Neuron (in vitro differentiated cells): ENCODE measurements around the gene COL8A1.

ENCODE experiments used
- H2AFZ ChIP-seq: one replicate; pipeline ENCODE4 v1.6.1; 2013; ENCODE audit warnings: low read depth, mild to moderate bottlenecking, inconsistent platforms, low read length, moderate library complexity
- H3K27me3 ChIP-seq: one replicate; pipeline ENCODE4 v1.6.1; 2013; ENCODE audit warnings: low read length; ENCODE audit not compliant: insufficient read depth
- H3K36me3 ChIP-seq: one replicate; pipeline ENCODE4 v1.6.1; 2013; ENCODE audit warnings: low read length; ENCODE audit not compliant: insufficient read depth
- H3K4me1 ChIP-seq: one replicate; pipeline ENCODE4 v1.6.1; 2013; ENCODE audit warnings: low read length; ENCODE audit not compliant: insufficient read depth
- H3K4me3 ChIP-seq: 2 replicates; pipeline ENCODE4 v1.5.1; 2013; ENCODE audit warnings: mild to moderate bottlenecking, low read length, moderate library complexity
- H3K9me3 ChIP-seq: one replicate; pipeline ENCODE4 v1.6.1; 2013; ENCODE audit warnings: low read length

The COL8A1 gene

GRCh38 chr3:99686955-99687612 is 48.7 kb downstream of the COL8A1 start:
- Histone ChIP-seq H3K9me3 (no peaks in the 10 kb centered on the region), H3K4me3 (no peak overlapping the region), H2AFZ (no peak overlapping the region), H3K27me3 (no peaks in the 10 kb centered on the region), H3K4me1 (no peaks in the 10 kb centered on the region), H3K36me3 (no peaks in the 10 kb centered on the region)

- Histone ChIP-seq H3K36me3 (no peaks in the 10 kb centered on the region), H3K4me3 (no peak overlapping the region), H3K4me1 (no peaks in the 10 kb centered on the region), H3K27me3 (no peaks in the 10 kb centered on the region), H2AFZ (no peak overlapping the region), H3K9me3 (no peaks in the 10 kb centered on the region)
Observed at GRCh38 chr3:99690761-99691369, 52.5 kb downstream of the COL8A1 start.

GRCh38 chr3:99693636-99694035 is 55.2 kb downstream of the COL8A1 start:
- no peak overlapping the region for H3K4me3 ChIP-seq
- no peak overlapping the region for H2AFZ ChIP-seq
- H3K27me3 ChIP-seq: no peaks in the 10 kb centered on the region
- H3K9me3 ChIP-seq: no peaks in the 10 kb centered on the region
- no peaks in the 10 kb centered on the region for H3K36me3 ChIP-seq
- H3K4me1 ChIP-seq: no peaks in the 10 kb centered on the region

GRCh38 chr3:99696497-99696896 is 58.1 kb downstream of the COL8A1 start:
- Histone ChIP-seq H3K27me3 (no peaks in the 10 kb centered on the region), H3K4me3 (no peak overlapping the region), H2AFZ (no peak overlapping the region), H3K9me3 (no peaks in the 10 kb centered on the region), H3K36me3 (no peaks in the 10 kb centered on the region), H3K4me1 (peaks cover 6% of the 10 kb centered on the region)

- H2AFZ ChIP-seq: no peak overlapping the region
- H3K27me3 ChIP-seq: no peaks in the 10 kb centered on the region
- no peak overlapping the region for H3K4me3 ChIP-seq
- no peaks in the 10 kb centered on the region for H3K9me3 ChIP-seq
- H3K36me3 ChIP-seq: no peaks in the 10 kb centered on the region
- peaks cover 6% of the 10 kb centered on the region for H3K4me1 ChIP-seq
Observed at GRCh38 chr3:99697250-99697649, 58.9 kb downstream of the COL8A1 start.

GRCh38 chr3:99698932-99699331 is 60.5 kb downstream of the COL8A1 start:
- Histone ChIP-seq H3K36me3 (no peaks in the 10 kb centered on the region), H2AFZ (no peak overlapping the region), H3K4me3 (no peak overlapping the region), H3K4me1 (peaks cover 6% of the 10 kb centered on the region), H3K27me3 (no peaks in the 10 kb centered on the region), H3K9me3 (no peaks in the 10 kb centered on the region)

- no peaks in the 10 kb centered on the region for H3K9me3 ChIP-seq
- no peak overlapping the region for H2AFZ ChIP-seq
- H3K36me3 ChIP-seq: no peaks in the 10 kb centered on the region
- peaks cover 6% of the 10 kb centered on the region for H3K4me1 ChIP-seq
- H3K4me3 ChIP-seq: no peak overlapping the region
- no peaks in the 10 kb centered on the region for H3K27me3 ChIP-seq
Observed at GRCh38 chr3:99699841-99700240, 61.4 kb downstream of the COL8A1 start.

- Histone ChIP-seq H3K36me3 (no peaks in the 10 kb centered on the region), H3K4me3 (no peak overlapping the region), H2AFZ (no peak overlapping the region), H3K4me1 (peaks cover 6% of the 10 kb centered on the region), H3K9me3 (no peaks in the 10 kb centered on the region), H3K27me3 (no peaks in the 10 kb centered on the region)
Observed at GRCh38 chr3:99700631-99701268, 62.4 kb downstream of the COL8A1 start.

GRCh38 chr3:99702953-99703943 is 64.9 kb downstream of the COL8A1 start:
- Histone ChIP-seq H3K4me3 (no peak overlapping the region), H3K9me3 (no peaks in the 10 kb centered on the region), H3K27me3 (no peaks in the 10 kb centered on the region), H3K4me1 (peaks cover 6% of the 10 kb centered on the region), H3K36me3 (no peaks in the 10 kb centered on the region), H2AFZ (no peak overlapping the region)

GRCh38 chr3:99704417-99704816 is 66.0 kb downstream of the COL8A1 start:
- no peak overlapping the region for H3K4me3 ChIP-seq
- no peaks in the 10 kb centered on the region for H3K36me3 ChIP-seq
- no peaks in the 10 kb centered on the region for H3K9me3 ChIP-seq

GRCh38 chr3:99706410-99706809 is 68.0 kb downstream of the COL8A1 start:
- H3K4me1 ChIP-seq: no peaks in the 10 kb centered on the region
- no peaks in the 10 kb centered on the region for H3K27me3 ChIP-seq
- no peak overlapping the region for H2AFZ ChIP-seq
- H3K4me3 ChIP-seq: no peak overlapping the region
- H3K9me3 ChIP-seq: no peaks in the 10 kb centered on the region
- no peaks in the 10 kb centered on the region for H3K36me3 ChIP-seq

More at GRCh38 chr3:99704417-99704816, 66.0 kb downstream of the COL8A1 start:
- no peaks in the 10 kb centered on the region for H3K27me3 ChIP-seq
- H2AFZ ChIP-seq: no peak overlapping the region
- H3K4me1 ChIP-seq: peaks cover 6% of the 10 kb centered on the region

- Histone ChIP-seq H3K4me3 (no peak overlapping the region), H3K4me1 (no peaks in the 10 kb centered on the region), H3K36me3 (no peaks in the 10 kb centered on the region), H2AFZ (no peak overlapping the region), H3K9me3 (no peaks in the 10 kb centered on the region), H3K27me3 (no peaks in the 10 kb centered on the region)
Observed at GRCh38 chr3:99708207-99708745, 69.9 kb downstream of the COL8A1 start.
